Testis (tissue), 2 donors: ENCODE results near the gene SYTL1.

Experiments
- CTCF ChIP-seq, 3 experiments: fragments of 450-650 bp in 2 of 3; fragments of 200-600 bp in 1 of 3; sonication (generic) in 1 of 3; IDR thresholded peaks; one replicate each; pipeline ENCODE4 v1.5.1; 2016 to 2019; ENCODE audit warnings: antibody characterized with exemption in 3 of 3, mild to moderate bottlenecking in 2 of 3, moderate library complexity in 1 of 3
- POLR2A ChIP-seq: fragments of 450-650 bp; IDR thresholded peaks from one replicate; pipeline ENCODE4 v1.6.1; 2017; ENCODE audit warnings: antibody characterized with exemption, mild to moderate bottlenecking, moderate library complexity

- TF ChIP-seq CTCF (IDR thresholded peaks at IDR 0.05) (peak in 1 of 3 experiments; percentile 16), POLR2A (no peak)
Measured at GRCh38 chr1:27403065-27403726, 61.4 kb downstream of the SYTL1 start.
